Stimulated activated CD8-positive, alpha-beta memory T cell treated with anti-CD3 and anti-CD28 coated beads, Interleukin-12 subunit alpha, Interleukin-12 subunit beta, amount 100 ng/mL, for 24 hours (primary cell): Measurements from ENCODE around the gene PDE4DIP.
"Not testable (repeated sequence)": the region's sequence is repeated elsewhere in the genome, so short reads cannot be mapped to it uniquely, and the experiment has no call there.

Experiments
- DNase-seq: peaks from one replicate; pipeline ENCODE4 v3.0.0-alpha.2; 2020; ENCODE audit errors: extremely low read depth

Gene PDE4DIP

GRCh38 chr1:148874408-148875388, 30.5 kb downstream of the PDE4DIP start:
- not testable (repeated sequence) for DNase-seq

- DNase-seq, result not testable (repeated sequence)
These were observed 35.7 kb downstream of the PDE4DIP start for GRCh38 chr1:148879812-148880416.

GRCh38 chr1:148881261-148881660, 37.0 kb downstream of the PDE4DIP start:
- DNase-seq, result not testable (repeated sequence)

GRCh38 chr1:148885219-148885618, 41.0 kb downstream of the PDE4DIP start:
- not testable (repeated sequence) for DNase-seq

- not testable (repeated sequence) for DNase-seq
These were observed 42.1 kb downstream of the PDE4DIP start for GRCh38 chr1:148886293-148886692.

GRCh38 chr1:148888597-148888996, 44.4 kb downstream of the PDE4DIP start:
- DNase-seq, result not testable (repeated sequence)

GRCh38 chr1:148889267-148890074, 45.2 kb downstream of the PDE4DIP start:
- DNase-seq, result not testable (repeated sequence)

- DNase-seq, result not testable (repeated sequence)
These were observed 45.9 kb downstream of the PDE4DIP start for GRCh38 chr1:148890075-148890568.

- DNase-seq, result not testable (repeated sequence)
These were observed 50.4 kb downstream of the PDE4DIP start for GRCh38 chr1:148894360-148895352.

- DNase-seq, result not testable (repeated sequence)
These were observed 55.8 kb downstream of the PDE4DIP start for GRCh38 chr1:148900026-148900425.

GRCh38 chr1:148900691-148901090, 56.5 kb downstream of the PDE4DIP start:
- not testable (repeated sequence) for DNase-seq

GRCh38 chr1:148901150-148901952, 57.1 kb downstream of the PDE4DIP start:
- DNase-seq, result not testable (repeated sequence)

- not testable (repeated sequence) for DNase-seq
These were observed 57.7 kb downstream of the PDE4DIP start for GRCh38 chr1:148901953-148902341.

- DNase-seq, result not testable (repeated sequence)
These were observed 65.1 kb downstream of the PDE4DIP start for GRCh38 chr1:148909219-148909826.

- DNase-seq, result not testable (repeated sequence)
These were observed 67.2 kb downstream of the PDE4DIP start for GRCh38 chr1:148911303-148911928.

- DNase-seq, result not testable (repeated sequence)
These were observed 72.0 kb downstream of the PDE4DIP start for GRCh38 chr1:148916222-148916621.

GRCh38 chr1:148916695-148917348, 72.6 kb downstream of the PDE4DIP start:
- DNase-seq, result not testable (repeated sequence)

- DNase-seq, result not testable (repeated sequence)
These were observed 74.7 kb downstream of the PDE4DIP start for GRCh38 chr1:148918836-148919447.
